BLaER1 treated with 17β-estradiol and CSF1 and Interleukin-3, amounts not matched to agents 10 nM and 100 nM (cell line): Measurements from ENCODE around the gene ZNF638.

Source experiments
- H3K27ac ChIP-seq, 11 experiments: shearing (Covaris generic); formaldehyde crosslinking; 2 replicates each; pipeline ENCODE4 v1.8.1; 2022
- H3K27me3 ChIP-seq, 11 experiments: shearing (Covaris generic); formaldehyde crosslinking; 2 replicates each; pipeline ENCODE4 v1.8.1; 2022
- H3K36me3 ChIP-seq, 11 experiments: shearing (Covaris generic); formaldehyde crosslinking; 2 replicates each; pipeline ENCODE4 v1.8.1; 2022
- H3K4me1 ChIP-seq, 10 experiments: shearing (Covaris generic); formaldehyde crosslinking; 2 replicates each; pipeline ENCODE4 v1.8.1; 2022
- H3K4me2 ChIP-seq, 11 experiments: shearing (Covaris generic); formaldehyde crosslinking; 2 replicates each; pipeline ENCODE4 v1.8.1; 2022
- H3K4me3 ChIP-seq, 10 experiments: shearing (Covaris generic); formaldehyde crosslinking; 2 replicates each; pipeline ENCODE4 v1.8.1; 2022
- H3K9ac ChIP-seq, 11 experiments: shearing (Covaris generic); formaldehyde crosslinking; 2 replicates each; pipeline ENCODE4 v1.8.1; 2022
- H3K9me3 ChIP-seq, 11 experiments: shearing (Covaris generic); formaldehyde crosslinking; replicated peaks in 1 of 11; 2 replicates each; pipeline ENCODE4 v1.8.1; 2022
- H4K20me1 ChIP-seq, 11 experiments: shearing (Covaris generic); formaldehyde crosslinking; 2 replicates each; pipeline ENCODE4 v1.8.1; 2022
- Cebpa-rat ChIP-seq, 11 experiments: shearing (Covaris generic); IDR thresholded peaks; 2 replicates each; pipeline ENCODE4 v1.8.1; 2022

The ZNF638 gene

GRCh38 chr2:71332435-71332796 lies 834 bp downstream of the ZNF638 start:
- Histone ChIP-seq H3K9me3 (no peaks in the 10 kb centered on the region), H3K27me3 (no peaks in the 10 kb centered on the region), H3K36me3 (peaks cover 13 to 40% (median 30%) of the 10 kb centered on the region in 11 experiments; a peak in 19 of 22 replicates), H3K9ac (peak overlapping the region; percentile 94 to 98 (median 96)), H3K4me2 (peak overlapping the region; percentile 70 to 93 (median 86)), H3K4me3 (peak overlapping the region; percentile 84 to 99 (median 94)), H4K20me1 (peaks cover 32 to 56% (median 53%) of the 10 kb centered on the region in 11 experiments; a peak in 21 of 22 replicates), H3K27ac (peak overlapping the region; percentile 89 to 98 (median 95)), H3K4me1 (peaks cover 16 to 46% (median 31%) of the 10 kb centered on the region in 10 experiments)
- no peak for TF ChIP-seq Cebpa-rat (IDR thresholded peaks at IDR 0.05)

- Histone ChIP-seq H3K36me3 (peaks cover 20 to 52% (median 39%) of the 10 kb centered on the region in 11 experiments; a peak in 21 of 22 replicates), H3K4me3 (peak overlapping the region; percentile 84 to 99 (median 94)), H3K27me3 (no peaks in the 10 kb centered on the region), H3K9me3 (no peaks in the 10 kb centered on the region), H4K20me1 (peaks cover 44 to 68% (median 65%) of the 10 kb centered on the region in 11 experiments; a peak in 21 of 22 replicates), H3K27ac (peak overlapping the region in 2 of 11 experiments; percentile 92 to 95; a peak in 2 of 22 replicates), H3K4me1 (peaks cover 16 to 52% (median 32%) of the 10 kb centered on the region in 10 experiments), H3K9ac (peak overlapping the region; percentile 3 to 98 (median 96); a peak in 16 of 22 replicates), H3K4me2 (peak overlapping the region; percentile 70 to 93 (median 86))
- TF ChIP-seq Cebpa-rat (IDR thresholded peaks at IDR 0.05), result no peak
These were observed 2.0 kb downstream of the ZNF638 start for GRCh38 chr2:71333619-71334018.

DNA sequence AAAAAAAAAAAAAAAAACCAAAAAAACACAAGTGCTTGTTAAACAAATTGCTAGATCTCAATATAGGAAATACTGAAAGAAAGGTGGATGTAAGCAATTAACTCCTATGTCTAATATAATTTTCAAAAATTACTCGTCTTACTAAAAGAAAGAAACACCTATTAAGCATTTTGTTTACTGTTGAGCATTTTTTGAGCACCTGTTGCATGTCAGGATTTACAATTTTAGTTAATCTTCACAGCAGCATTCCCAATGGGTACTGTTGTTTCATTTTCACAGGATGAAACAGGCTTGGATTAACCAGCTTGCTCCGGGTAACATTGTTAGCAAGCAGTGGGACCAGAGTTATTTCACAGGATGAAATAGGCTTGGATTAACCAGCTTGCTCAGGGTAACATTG lies 4.8 kb downstream of the ZNF638 start:
- Histone ChIP-seq H3K9ac (no peak overlapping the region), H3K27ac (no peak overlapping the region), H3K36me3 (peaks cover 20 to 80% (median 63%) of the 10 kb centered on the region in 11 experiments; a peak in 21 of 22 replicates), H4K20me1 (peaks cover 72 to 95% (median 93%) of the 10 kb centered on the region in 11 experiments), H3K4me3 (no peak overlapping the region), H3K9me3 (no peaks in the 10 kb centered on the region), H3K4me1 (peaks cover 16 to 57% (median 30%) of the 10 kb centered on the region in 10 experiments; a peak in 19 of 20 replicates), H3K4me2 (peak overlapping the region in 7 of 11 experiments; percentile 20 to 49 (median 30); a peak in 13 of 22 replicates), H3K27me3 (no peaks in the 10 kb centered on the region)
- no peak for TF ChIP-seq Cebpa-rat (IDR thresholded peaks at IDR 0.05)

- Histone ChIP-seq H3K4me2 (peak overlapping the region in 7 of 11 experiments; percentile 20 to 49 (median 30); a peak in 13 of 22 replicates), H3K9ac (no peak overlapping the region), H3K36me3 (peaks cover 20 to 84% (median 67%) of the 10 kb centered on the region in 11 experiments; a peak in 21 of 22 replicates), H4K20me1 (peaks cover 76 to 99% (median 97%) of the 10 kb centered on the region in 11 experiments), H3K9me3 (no peaks in the 10 kb centered on the region), H3K27me3 (no peaks in the 10 kb centered on the region), H3K4me1 (peaks cover 16 to 57% (median 30%) of the 10 kb centered on the region in 10 experiments; a peak in 19 of 20 replicates), H3K27ac (no peak overlapping the region), H3K4me3 (no peak overlapping the region)
- TF ChIP-seq Cebpa-rat (IDR thresholded peaks at IDR 0.05), result no peak
These were observed 5.2 kb downstream of the ZNF638 start for GRCh38 chr2:71336802-71337201.

- TF ChIP-seq Cebpa-rat (IDR thresholded peaks at IDR 0.05), result no peak
- H4K20me1 ChIP-seq, result peaks cover 85 to 100% (median 100%) of the 10 kb centered on the region in 11 experiments
- H3K9ac ChIP-seq, result no peak overlapping the region
These were observed 6.2 kb downstream of the ZNF638 start for GRCh38 chr2:71337776-71338175.

DNA sequence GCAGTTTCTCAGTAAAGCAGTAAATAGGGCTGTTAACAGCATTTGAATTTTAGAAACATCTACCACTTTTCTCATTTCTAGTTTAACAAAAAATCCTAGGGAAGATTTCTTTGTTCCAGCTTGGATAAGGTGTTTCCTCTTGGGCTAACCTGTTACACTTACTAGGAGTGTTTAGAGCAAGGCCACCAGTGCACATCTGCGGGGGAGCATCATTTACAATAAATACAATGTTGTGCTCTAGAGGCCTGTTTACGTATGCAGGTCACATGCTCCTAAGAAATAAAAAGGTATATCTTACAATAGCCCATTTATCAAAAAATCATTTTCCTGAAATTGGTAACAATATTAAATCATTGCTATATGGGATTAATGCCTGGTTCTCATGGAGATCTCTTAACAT lies 8.1 kb downstream of the ZNF638 start:
- Histone ChIP-seq H4K20me1 (peaks cover 95 to 100% (median 100%) of the 10 kb centered on the region in 11 experiments), H3K9me3 (no peaks in the 10 kb centered on the region), H3K4me3 (no peak overlapping the region), H3K36me3 (peaks cover 34 to 100% (median 81%) of the 10 kb centered on the region in 11 experiments; a peak in 21 of 22 replicates), H3K4me1 (peaks cover 0 to 38% (median 14%) of the 10 kb centered on the region in 10 experiments; a peak in 13 of 20 replicates), H3K4me2 (no peak overlapping the region), H3K27me3 (no peaks in the 10 kb centered on the region), H3K27ac (no peak overlapping the region), H3K9ac (no peak overlapping the region)
- TF ChIP-seq Cebpa-rat (IDR thresholded peaks at IDR 0.05), result no peak

More at GRCh38 chr2:71337776-71338175, 6.2 kb downstream of the ZNF638 start:
- Histone ChIP-seq H3K27ac (no peak overlapping the region), H3K4me3 (no peak overlapping the region), H3K4me2 (no peak overlapping the region), H3K9me3 (no peaks in the 10 kb centered on the region), H3K36me3 (peaks cover 27 to 94% (median 76%) of the 10 kb centered on the region in 11 experiments; a peak in 21 of 22 replicates), H3K4me1 (peaks cover 16 to 57% (median 30%) of the 10 kb centered on the region in 10 experiments; a peak in 19 of 20 replicates), H3K27me3 (no peaks in the 10 kb centered on the region)

- H3K4me1 ChIP-seq, result peaks cover 0 to 34% (median 14%) of the 10 kb centered on the region in 10 experiments; a peak in 11 of 20 replicates
- H3K4me3 ChIP-seq, result no peak overlapping the region
- H3K27ac ChIP-seq, result no peak overlapping the region
- H3K4me2 ChIP-seq, result no peak overlapping the region
- H3K9ac ChIP-seq, result no peak overlapping the region
- TF ChIP-seq Cebpa-rat (IDR thresholded peaks at IDR 0.05), result no peak
- no peaks in the 10 kb centered on the region for H3K9me3 ChIP-seq
- H3K36me3 ChIP-seq, result peaks cover 30 to 100% (median 80%) of the 10 kb centered on the region in 11 experiments; a peak in 21 of 22 replicates
- H3K27me3 ChIP-seq, result no peaks in the 10 kb centered on the region
- H4K20me1 ChIP-seq, result peaks cover 95 to 100% (median 100%) of the 10 kb centered on the region in 11 experiments
These were observed 8.6 kb downstream of the ZNF638 start for GRCh38 chr2:71340176-71340575.

GRCh38 chr2:71341645-71342044 lies 10.1 kb downstream of the ZNF638 start:
- Histone ChIP-seq H3K4me2 (no peak overlapping the region), H3K27ac (no peak overlapping the region), H4K20me1 (peaks cover 97 to 100% (median 100%) of the 10 kb centered on the region in 11 experiments), H3K4me3 (no peak overlapping the region), H3K27me3 (no peaks in the 10 kb centered on the region), H3K9ac (no peak overlapping the region), H3K9me3 (no peaks in the 10 kb centered on the region), H3K4me1 (peaks cover 0 to 19% (median 4%) of the 10 kb centered on the region in 10 experiments; a peak in 10 of 20 replicates), H3K36me3 (peaks cover 30 to 100% (median 79%) of the 10 kb centered on the region in 11 experiments; a peak in 21 of 22 replicates)
- no peak for TF ChIP-seq Cebpa-rat (IDR thresholded peaks at IDR 0.05)

DNA sequence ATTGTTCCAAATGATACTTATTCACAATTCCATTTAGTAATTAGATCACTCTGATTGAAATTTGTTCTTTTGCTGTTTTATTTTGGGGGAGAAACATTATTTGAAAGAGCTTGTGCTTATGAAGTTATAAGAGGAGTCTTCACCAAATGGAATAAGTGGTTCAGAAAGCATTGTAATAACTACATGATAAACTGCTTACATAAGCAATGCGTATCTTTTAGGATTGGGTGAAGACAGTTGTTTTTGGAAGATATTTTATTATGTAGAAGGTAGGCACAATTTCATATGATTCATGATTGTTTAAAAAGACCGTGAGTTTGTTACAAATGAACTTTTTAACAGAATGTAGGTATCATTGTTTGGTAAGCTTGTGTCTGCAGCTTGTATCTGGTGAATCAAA lies 14.5 kb downstream of the ZNF638 start:
- Histone ChIP-seq H3K36me3 (peaks cover 50 to 100% (median 77%) of the 10 kb centered on the region in 11 experiments), H3K9ac (no peak overlapping the region), H3K27ac (no peak overlapping the region), H3K27me3 (no peaks in the 10 kb centered on the region), H3K4me3 (no peak overlapping the region), H3K9me3 (no peaks in the 10 kb centered on the region), H3K4me1 (no peaks in the 10 kb centered on the region), H3K4me2 (no peak overlapping the region), H4K20me1 (peaks cover 97 to 100% (median 100%) of the 10 kb centered on the region in 11 experiments)
- no peak for TF ChIP-seq Cebpa-rat (IDR thresholded peaks at IDR 0.05)
